NCI-H2196 treated with DMSO at 0.1 percent for 48 hours (cell line): ENCODE results near the gene HBA2.
"Not testable (repeated sequence)": the region's sequence is repeated elsewhere in the genome, so short reads cannot be mapped to it uniquely, and the experiment has no call there.

ENCODE experiments used
- DNase-seq: peaks from one replicate; lab custom pipeline; 2025; ENCODE audit not compliant: unreplicated experiment; lab: John Stamatoyannopoulos, UW

Gene HBA2

DNA sequence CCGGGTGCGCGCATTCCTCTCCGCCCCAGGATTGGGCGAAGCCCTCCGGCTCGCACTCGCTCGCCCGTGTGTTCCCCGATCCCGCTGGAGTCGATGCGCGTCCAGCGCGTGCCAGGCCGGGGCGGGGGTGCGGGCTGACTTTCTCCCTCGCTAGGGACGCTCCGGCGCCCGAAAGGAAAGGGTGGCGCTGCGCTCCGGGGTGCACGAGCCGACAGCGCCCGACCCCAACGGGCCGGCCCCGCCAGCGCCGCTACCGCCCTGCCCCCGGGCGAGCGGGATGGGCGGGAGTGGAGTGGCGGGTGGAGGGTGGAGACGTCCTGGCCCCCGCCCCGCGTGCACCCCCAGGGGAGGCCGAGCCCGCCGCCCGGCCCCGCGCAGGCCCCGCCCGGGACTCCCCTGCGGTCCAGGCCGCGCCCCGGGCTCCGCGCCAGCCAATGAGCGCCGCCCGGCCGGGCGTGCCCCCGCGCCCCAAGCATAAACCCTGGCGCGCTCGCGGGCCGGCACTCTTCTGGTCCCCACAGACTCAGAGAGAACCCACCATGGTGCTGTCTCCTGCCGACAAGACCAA, at the start of gene HBA2:
HBA2 (plus strand) TSS at position 503 of the 568 bp plus-strand sequence; CDS start at position 540, 37 bp downstream.
- DNase-seq, result not testable (repeated sequence)

DNA sequence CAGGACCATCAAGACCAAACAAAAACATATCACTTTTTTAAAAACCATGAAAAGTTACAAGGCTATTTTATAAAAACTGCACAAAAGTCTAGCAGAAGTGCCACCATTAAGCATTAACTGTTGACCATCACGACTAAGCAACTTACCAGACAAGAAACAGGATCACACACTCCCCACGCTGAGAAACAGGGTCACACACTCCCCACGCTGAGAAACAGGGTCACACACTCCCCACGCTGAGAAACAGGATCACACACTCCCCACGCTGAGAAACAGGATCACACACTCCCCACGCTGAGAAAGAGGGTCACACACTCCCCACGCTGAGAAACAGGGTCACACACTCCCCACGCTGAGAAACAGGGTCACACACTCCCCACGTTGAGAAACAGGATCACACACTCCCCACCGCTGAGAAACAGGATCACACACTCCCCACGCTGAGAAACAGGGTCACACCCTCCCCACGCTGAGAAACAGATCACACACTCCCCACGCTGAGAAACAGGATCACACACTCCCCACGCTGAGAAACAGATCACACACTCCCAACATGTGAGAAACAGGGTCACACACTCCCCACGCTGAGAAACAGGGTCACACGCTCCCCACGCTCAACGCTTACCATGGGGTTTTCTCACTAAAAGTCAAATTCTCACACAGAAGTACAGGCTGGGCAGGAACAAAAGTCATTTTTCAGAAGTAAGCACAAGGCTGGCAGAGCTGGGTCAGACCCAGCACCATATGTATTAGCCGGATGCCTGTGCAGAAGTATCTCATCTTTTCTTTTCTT, 48.9 kb upstream of the HBA2 start:
- not testable (repeated sequence) for DNase-seq

DNA sequence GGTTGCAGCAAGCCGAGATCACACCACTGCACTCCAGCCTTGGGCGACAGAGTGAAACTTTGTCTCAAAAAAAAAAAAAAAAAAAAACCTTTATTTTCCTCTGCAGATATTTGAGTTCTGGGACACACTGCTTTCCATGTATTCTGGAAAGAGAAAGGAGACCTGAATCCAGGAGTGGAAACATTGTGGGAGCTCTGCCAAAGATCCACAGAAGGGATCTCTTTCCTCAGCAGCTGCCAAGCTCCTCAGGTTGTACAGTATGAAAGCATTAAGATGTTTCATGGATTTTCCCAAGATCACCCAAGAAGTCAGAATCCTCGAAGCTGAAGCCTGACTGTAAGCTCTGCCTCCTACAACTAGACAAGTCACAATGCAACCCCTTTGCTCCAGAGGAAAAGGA, 47.7 kb upstream of the HBA2 start:
- no peak for DNase-seq

DNA sequence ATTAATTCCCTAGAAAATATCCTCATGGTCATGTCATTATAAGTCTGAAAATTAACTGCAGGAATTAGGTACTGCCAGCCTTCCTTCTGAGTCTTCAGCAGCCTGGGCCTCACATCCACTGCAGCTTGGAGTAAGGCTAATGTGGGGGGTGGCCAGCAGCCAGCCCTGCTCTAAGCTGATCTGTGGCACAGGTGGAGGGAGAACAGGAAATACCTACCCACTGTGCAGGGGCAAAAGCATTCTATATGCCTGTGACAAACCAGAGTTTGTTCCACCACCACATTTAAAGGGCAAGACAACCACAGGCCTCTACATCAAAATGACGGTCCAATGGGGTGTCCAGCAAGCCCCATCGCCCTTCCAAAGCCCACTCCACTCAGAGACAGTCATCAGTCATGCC, 43.6 kb upstream of the HBA2 start:
- no peak for DNase-seq

DNA sequence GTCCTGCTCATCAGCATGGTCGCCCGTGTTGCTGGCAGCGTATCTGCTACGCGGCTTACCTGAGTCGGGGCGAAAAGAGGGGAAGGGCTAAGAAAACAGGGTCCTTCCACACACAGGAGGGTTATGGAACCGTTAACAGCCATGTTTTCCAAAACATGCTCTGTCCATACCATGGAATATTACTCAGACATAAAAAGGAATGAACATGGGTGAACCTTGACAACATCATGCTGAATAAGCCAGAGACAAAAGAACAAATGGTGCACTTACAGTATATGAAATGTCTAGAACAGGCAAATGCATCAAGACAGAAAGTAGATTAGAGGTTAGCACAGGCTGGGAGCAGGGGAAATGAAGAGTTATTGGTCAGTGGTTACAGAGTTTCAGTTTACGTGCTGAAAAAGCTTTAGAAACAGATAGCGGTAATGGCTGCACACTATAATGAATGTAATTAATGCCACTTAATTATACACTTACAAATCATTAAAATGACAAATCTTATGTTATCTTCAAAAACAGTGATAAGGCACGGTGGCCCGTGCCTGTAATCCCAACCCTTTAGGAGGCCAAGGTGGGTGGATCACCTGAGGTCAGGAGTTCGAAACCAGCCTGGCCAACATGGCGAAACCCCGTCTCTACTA, 42.0 kb upstream of the HBA2 start:
- DNase-seq, result no peak

DNA sequence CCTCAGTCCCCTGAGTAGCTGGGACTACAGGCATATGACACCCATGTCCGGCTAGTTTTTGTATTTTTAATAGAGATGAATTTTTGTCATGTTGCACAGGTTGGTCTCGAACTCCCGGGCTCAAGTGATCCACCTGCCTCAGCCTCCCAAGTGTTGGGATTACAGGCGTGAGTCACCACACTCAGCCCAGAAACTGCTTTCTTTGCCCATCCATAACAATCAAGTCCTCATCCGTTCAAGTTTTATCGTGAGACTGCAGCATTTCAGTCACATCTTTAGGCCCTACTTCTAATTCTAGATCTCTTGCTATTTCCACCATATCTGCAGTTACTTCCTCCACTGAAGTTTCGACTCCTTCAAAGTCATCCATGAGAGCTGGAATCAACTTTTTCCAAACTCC, 40.6 kb upstream of the HBA2 start:
- no peak for DNase-seq

DNA sequence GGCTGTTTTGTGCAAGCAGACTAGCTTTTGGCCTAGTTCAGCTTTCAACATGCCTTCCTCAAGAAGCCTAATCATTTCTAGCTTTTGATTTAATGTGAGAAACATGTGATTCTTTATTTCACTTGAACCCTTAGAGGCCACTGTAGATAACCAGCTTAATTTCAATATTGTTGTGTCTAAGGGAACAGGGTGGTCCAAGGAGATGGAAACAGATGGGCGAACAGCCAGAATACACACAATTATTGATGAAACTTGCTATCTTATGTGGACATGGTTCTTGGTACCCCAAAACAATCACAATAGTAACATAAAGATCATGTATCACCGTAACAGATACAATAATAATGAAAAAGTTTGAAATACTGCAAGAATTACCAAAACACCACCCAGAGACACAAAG, 39.0 kb upstream of the HBA2 start:
- no peak for DNase-seq

DNA sequence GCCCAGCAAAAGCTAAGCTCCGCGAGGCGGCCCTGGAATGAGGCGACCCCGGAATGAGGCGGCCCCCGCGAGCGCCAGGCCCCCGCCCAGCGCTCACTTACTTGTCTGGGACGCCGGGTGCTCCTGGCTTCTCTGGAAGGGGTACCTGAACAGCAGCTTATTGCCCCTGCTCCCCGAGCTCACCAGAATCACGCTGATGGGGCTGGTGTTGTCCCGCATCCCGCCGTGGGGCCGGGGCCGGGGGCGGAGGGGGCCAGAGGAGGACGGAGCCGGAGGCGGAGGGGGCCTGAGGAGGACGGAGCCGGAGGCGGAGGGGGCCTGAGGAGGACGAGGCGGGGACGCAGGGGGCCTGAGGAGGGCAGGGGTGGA, 34.6 kb upstream of the HBA2 start:
- no peak for DNase-seq

DNA sequence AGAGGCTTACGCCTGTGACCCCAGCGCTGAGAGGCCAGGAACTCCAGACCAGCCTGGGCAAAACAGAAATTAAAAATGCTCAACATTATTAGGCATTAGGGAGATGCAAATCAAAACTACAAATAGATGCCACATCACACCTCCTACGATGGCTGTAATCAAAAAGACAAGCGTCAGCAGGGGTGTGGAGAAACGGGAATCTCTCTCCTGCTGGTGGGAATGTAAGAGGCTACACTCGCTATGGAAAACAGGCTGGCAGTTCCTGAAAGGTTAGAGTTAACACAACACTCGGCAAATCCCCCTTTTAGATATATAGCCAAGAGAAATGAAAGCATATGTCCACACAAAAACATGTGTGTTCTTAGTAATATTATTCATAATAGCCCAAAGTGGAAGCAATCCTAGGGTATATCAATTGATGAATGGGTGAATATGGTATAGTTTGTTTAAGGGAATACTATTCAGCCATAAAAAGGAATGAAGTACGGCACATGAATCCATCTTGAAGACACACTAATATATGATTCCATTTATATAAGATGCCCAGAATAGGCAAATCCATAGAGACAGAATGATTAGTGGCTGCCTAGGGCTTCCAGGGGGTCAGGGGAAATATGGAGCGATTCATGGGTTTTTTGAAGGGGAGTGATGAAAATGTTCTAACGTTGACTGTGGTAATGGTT, 32.4 kb upstream of the HBA2 start:
- DNase-seq, result no peak

DNA sequence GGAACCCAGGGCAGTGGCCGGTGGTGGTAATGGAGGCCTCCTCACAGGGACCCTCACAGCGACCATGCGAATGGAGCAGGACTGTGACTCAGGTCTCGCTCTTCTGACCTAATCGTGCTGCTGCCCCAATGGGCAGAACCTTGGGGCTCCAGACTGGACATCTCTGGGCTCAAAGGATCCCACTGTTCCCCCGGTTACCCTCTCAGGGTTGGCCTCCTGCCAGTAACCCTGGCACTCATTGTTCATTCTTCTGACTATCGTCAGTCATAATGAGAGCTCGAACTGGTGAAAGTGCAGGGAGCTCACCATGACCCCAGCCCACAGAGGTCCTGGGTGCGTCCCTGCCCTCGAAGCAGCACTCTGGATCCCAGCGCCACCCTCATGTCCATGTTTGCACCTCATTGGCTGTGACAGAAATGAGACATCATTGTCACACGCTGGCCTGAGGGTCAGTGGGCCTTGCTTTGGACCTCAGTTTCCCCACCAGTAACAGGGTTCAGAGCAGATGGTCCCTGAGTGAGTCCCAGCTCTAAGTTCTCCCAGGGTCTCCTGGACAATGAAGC, 30.2 kb upstream of the HBA2 start:
- DNase-seq, result no peak

DNA sequence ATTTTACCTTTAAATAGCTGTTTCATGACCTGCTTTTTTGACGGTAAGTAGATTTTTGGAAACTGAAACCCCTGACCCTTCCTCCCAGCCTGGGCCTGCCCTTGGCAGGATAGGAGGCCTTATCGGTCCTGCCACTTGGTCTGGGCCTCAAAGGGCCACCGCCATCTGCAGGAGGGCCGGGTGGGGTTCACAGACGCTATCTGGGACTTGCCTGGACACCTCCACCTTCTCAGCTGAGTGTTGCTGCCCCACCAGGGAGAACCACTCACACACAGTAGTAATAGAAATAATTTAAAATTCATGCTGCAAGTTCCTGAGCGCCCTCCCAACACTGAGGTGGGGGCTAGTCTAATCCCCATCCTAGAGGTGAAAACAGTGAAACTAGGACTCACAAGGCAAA, 29.6 kb upstream of the HBA2 start:
- no peak for DNase-seq

DNA sequence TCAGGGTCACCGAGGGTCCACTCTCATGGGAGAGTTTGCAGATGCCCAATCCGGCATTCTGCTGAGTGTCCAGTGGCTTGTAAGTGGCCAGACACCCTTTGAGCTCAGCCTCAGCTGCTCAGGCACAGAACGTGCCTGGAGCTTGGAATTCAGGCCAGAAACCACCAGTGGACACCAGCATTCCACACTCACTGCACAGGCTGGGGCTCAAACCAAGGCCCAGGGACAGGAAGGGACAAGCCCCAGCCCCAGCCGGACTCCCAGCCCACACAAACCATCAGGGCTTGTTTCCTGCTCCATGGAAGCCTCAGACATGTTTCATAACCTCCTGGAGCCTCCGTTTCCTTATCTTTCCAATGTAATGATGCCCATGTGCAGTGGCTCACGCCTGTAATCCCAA, 29.2 kb upstream of the HBA2 start:
- DNase-seq, result no peak

DNA sequence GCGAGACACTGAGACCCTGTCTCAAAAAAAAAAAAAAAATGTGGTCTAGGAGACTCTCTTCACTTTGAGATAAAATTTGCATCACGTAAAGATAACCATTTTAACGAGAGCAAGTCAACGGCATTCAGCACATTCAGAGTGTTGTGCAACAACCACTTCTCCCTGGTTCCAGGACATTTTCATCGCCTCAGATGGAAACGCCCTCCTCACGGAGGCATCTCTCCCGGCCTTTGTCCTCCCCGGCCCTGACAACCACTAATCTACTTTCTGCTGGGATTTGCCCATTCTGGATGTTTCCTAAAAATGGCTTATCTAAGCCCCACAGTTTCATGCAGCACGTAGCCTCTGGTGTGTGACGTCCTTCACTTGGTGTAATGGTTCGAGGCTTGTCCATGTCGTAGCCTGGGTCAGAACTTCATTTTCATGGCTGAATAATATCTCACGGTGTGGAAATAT, 27.9 kb upstream of the HBA2 start:
- DNase-seq, result no peak

DNA sequence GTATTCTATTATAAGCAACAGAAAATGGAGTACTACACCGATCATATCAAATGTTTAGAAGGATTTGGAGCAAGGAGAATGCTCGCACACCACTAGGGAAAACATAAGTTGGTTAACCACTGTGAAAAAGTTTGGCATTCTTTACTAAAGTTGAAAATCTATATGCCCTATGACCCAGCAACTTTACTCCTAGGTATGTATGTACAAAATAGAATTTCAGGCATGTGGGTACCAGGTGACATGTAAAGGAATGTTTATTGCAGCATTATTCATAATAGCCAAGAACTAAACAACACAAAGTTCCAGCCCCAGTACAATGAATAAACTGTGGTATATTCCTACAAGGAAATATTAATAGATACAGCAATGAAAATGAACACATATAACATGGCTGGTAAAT, 26.0 kb upstream of the HBA2 start:
- DNase-seq, result no peak

DNA sequence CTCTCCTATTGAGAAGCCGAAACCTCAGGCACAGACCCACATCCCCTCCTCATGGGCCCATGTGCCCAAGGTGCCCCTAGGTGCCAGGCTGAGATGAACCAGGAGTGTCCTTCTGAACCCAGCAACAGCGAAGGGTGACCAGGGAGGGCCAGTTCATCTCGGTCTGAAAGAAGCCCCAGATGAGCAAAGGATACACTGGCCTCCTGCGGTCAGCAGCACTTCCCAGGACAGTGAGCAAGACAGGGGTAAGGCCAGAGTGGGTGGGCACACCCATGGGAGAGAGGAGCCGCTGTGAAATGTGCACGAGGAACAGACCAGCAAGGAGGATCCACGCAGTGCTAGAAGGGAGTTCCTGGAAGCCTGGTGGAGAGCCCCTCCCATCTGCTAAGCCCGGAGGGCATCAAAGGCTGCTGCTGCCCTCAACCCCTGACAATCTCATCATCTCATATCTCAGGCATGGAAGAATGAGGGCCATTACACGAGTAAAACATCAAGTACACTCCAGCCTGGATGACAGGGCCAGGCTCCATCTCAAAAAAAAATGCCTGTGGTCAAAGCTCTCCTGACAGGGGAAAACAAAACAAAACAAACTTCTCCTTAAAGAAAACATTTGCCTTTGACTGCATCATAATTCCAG, 23.5 kb upstream of the HBA2 start:
- DNase-seq, result no peak

DNA sequence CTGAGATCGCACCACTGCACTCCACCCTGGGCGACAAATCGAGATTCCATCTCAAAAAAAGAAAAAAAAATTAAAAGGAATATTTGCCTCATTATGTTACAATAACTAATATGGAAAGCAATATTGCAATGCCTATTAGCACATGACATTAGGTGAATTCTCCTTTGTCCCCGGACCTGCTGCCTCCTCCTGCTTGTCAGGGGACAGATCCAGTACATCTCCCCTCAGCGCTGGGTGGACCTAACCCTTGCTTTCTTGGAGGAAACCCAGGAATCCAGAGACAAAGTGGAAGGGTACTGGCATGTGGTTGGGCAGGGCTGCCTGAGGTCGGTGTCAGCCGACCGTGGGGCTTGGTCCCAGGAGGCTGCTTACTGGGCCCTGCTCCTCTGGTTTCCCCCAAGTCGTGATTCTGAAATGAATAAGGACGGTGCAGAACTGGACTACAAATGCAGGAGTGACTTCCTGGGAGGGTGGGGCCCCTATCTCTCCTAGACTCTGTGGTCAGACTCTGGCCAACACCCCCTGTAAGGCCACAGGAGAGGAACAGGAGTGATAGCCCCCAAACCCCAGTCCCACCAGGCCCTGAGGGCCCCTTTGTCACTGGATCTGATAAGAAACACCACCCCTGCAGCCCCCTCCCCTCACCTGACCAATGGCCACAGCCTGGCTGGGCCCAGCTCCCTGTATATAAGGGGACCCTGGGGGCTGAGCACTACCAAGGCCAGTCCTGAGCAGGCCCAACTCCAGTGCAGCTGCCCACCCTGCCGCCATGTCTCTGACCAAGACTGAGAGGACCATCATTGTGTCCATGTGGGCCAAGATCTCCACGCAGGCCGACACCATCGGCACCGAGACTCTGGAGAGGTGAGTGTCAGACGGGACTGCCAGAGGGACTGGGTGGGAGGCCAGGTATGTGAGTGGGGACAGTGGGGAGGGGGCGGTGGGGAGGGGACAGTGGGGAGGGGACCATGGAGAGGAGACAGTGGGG, 20.2 kb upstream of the HBA2 start, which contains the start of gene HBZ:
HBZ (plus strand) TSS at position 504 of the 988 bp plus-strand sequence; CDS start at position 770, 266 bp downstream.
- DNase-seq, result no peak

DNA sequence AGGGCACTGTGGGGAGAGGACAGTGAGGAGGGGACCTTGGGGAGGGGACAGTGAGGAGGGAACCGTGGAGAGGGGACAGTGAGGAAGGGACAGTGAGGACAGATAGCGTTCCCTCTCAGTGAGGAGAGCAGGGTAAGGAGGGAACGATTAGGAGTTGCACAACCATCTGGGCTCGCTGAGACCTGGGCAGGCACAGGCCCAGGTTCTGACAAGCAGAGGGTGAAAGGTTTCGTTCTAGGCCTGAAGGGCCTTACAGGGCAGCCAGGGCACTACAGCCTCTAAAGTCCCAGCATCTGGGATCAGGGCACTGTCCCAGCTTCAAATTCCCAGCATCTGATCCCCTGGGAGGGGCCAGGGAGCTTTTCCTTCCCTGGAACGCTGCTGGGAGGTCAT, 19.6 kb upstream of the HBA2 start:
- DNase-seq, result not testable (repeated sequence)

DNA sequence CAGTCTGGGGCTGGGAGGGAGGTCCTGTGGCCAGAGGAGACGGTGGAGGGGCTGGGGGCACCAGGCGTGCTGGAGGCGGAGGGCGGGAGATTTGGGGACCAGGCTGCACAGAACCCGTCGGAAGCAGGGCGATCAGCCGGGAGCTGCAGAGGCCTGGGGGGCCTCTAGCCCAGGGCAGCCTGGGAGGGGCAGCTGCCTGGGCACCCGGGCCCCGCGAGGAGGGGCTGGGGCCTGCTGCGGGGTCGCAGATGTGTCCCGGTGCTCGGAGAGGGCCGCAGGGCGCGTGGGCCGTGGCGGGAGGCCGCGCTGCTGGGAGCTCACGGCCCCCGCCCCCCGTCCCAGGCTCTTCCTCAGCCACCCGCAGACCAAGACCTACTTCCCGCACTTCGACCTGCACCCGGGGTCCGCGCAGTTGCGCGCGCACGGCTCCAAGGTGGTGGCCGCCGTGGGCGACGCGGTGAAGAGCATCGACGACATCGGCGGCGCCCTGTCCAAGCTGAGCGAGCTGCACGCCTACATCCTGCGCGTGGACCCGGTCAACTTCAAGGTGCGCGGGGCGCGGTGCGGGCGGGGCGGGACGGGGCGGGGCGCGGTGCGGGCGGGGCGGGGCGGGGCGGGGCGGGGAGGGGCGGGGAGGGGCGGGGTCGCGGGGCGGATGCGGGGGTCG, 19.0 kb upstream of the HBA2 start:
- DNase-seq, result not testable (repeated sequence)
